HepG2 (cell line): ENCODE data around the gene SLC18A2. TPM values are rescaled to one million over a fixed set of nuclear protein-coding genes. Genes with fewer than 3 reads are reported as not detected.

Source experiments
- ATAC-seq: fragments of 200-7000 bp; cut with Tn5 transposase; 3 replicates; pipeline ENCODE4 v1.9.1; 2020; ENCODE audit warnings: mild to moderate bottlenecking, moderate library complexity
- BruUV-seq: library from RNA; stranded (reverse); fragments of 400-500 nt; replicated peaks from 2 replicates; lab custom pipeline; 2021; lab: Mats Ljungman, UMichigan
- CTCF ChIA-PET: fragments of 300-600 bp; formaldehyde crosslinking; extraction: SDS; loops from one replicate; lab custom pipeline; 2021; ENCODE audit warnings: low total read pairs, inconsistent platforms, low intra/inter-chr PET ratio; lab: Yijun Ruan, JAX
- POLR2A ChIA-PET: fragments of 350-600 bp; sonication (Branson Sonifier 250); formaldehyde crosslinking; loops from one replicate; lab custom pipeline; 2020; ENCODE audit warnings: antibody characterized with exemption, inconsistent platforms; lab: Yijun Ruan, JAX
- DNase-seq: peaks from one replicate; pipeline ENCODE4 v3.0.0-alpha.2; 2015; ENCODE audit warnings: low spot score
- FAIRE-seq: peaks from 3 replicates; lab custom pipeline; 2011; peaks lifted over from hg19 to GRCh38; lab: Jason Lieb, UNC
- H2AFZ ChIP-seq: one replicate; pipeline ENCODE4 v1.6.1; 2011; ENCODE audit warnings: low read length, inconsistent platforms
- H3K27ac ChIP-seq: fragments of 300-600 bp; 3 replicates; pipeline ENCODE4 v1.8.0; 2011; ENCODE audit warnings: mixed run types, mild to moderate bottlenecking, mixed read lengths, low read length, inconsistent platforms; ENCODE audit not compliant: insufficient read depth; ENCODE audit errors: extremely low read length
- H3K27me3 ChIP-seq, 2 experiments: fragments of 200-600 bp in 1 of 2; 2 replicates in 1 of 2; 3 replicates in 1 of 2; pipeline versions ENCODE4 v1.6.0 to v1.8.0; 2011; ENCODE audit warnings: low read length in 2 of 2, mild to moderate bottlenecking in 2 of 2, moderate library complexity in 2 of 2, inconsistent platforms in 1 of 2; ENCODE audit not compliant: insufficient read depth in 2 of 2, control insufficient read depth in 1 of 2
- H3K36me3 ChIP-seq, 2 experiments: fragments of 200-600 bp in 1 of 2; replicated peaks in 1 of 2; 2 replicates in 1 of 2; 3 replicates in 1 of 2; pipeline versions ENCODE4 v1.5.1 to v1.8.0; 2011; ENCODE audit warnings: low read length in 2 of 2, inconsistent platforms in 1 of 2; ENCODE audit not compliant: insufficient read depth in 2 of 2, control insufficient read depth in 1 of 2
- H3K4me1 ChIP-seq: 2 replicates; pipeline ENCODE4 v1.5.1; 2012; ENCODE audit warnings: low read length, inconsistent platforms; ENCODE audit not compliant: insufficient read depth
- H3K4me2 ChIP-seq: 2 replicates; pipeline ENCODE4 v1.6.0; 2011; ENCODE audit warnings: low read depth, low read length, inconsistent platforms
- H3K4me3 ChIP-seq, 3 experiments: fragments of 200-600 bp in 1 of 3; sonication (generic), shearing (Covaris generic) in 1 of 3; replicated peaks in 1 of 3; 2 replicates each; pipeline ENCODE4 v1.5.1; 2011 to 2016; ENCODE audit warnings: low read length in 3 of 3, inconsistent platforms in 2 of 3, low read depth in 2 of 3, mild to moderate bottlenecking in 2 of 3, control low read depth in 1 of 3, mixed read lengths in 1 of 3; ENCODE audit not compliant: insufficient read depth in 1 of 3
- H3K79me2 ChIP-seq: one replicate; pipeline ENCODE4 v1.6.1; 2011; ENCODE audit warnings: low read length, inconsistent platforms; ENCODE audit not compliant: insufficient read depth
- H3K9ac ChIP-seq: 2 replicates; pipeline ENCODE4 v1.6.0; 2011; ENCODE audit warnings: mild to moderate bottlenecking, low read depth, low read length, inconsistent platforms; ENCODE audit not compliant: insufficient read depth
- H3K9me3 ChIP-seq: 2 replicates; pipeline ENCODE4 v1.5.1; 2012; ENCODE audit warnings: mild to moderate bottlenecking, low read length
- H4K20me1 ChIP-seq: 2 replicates; pipeline ENCODE4 v1.6.0; 2011; ENCODE audit warnings: inconsistent platforms, mild to moderate bottlenecking, low read length, moderate library complexity; ENCODE audit not compliant: insufficient read depth
- ATF3 ChIP-seq: sonication (generic); formaldehyde crosslinking; IDR thresholded peaks from 2 replicates; pipeline ENCODE4 v1.4.0; 2020; ENCODE audit warnings: missing genetic modification reagents
- DRAP1 ChIP-seq: IDR thresholded peaks from 2 replicates; pipeline ENCODE4 v1.6.1; 2016; ENCODE audit warnings: missing genetic modification reagents, missing compliant biosample characterization
- GPN1 ChIP-seq: sonication (generic); formaldehyde crosslinking; IDR thresholded peaks from 2 replicates; pipeline ENCODE4 v1.5.1; 2020; ENCODE audit warnings: missing genetic modification reagents, borderline replicate concordance
- HINFP ChIP-seq: sonication (generic); formaldehyde crosslinking; IDR thresholded peaks from 2 replicates; pipeline ENCODE4 v1.4.0; 2020; ENCODE audit warnings: low read depth, mild to moderate bottlenecking, missing genetic modification reagents
- IRF1 ChIP-seq: sonication (generic); formaldehyde crosslinking; IDR thresholded peaks from 2 replicates; pipeline ENCODE4 v1.4.0; 2020; ENCODE audit warnings: low read depth, mild to moderate bottlenecking, missing genetic modification reagents
- ISL2 ChIP-seq: sonication (generic); formaldehyde crosslinking; IDR thresholded peaks from 2 replicates; pipeline ENCODE4 v1.5.0; 2020; ENCODE audit warnings: missing genetic modification reagents
- KLF11 ChIP-seq: IDR thresholded peaks from 2 replicates; pipeline ENCODE4 v1.6.1; 2016; ENCODE audit warnings: missing compliant biosample characterization
- MXI1 ChIP-seq: IDR thresholded peaks from 3 replicates; pipeline ENCODE4 v1.6.1; 2012; ENCODE audit warnings: low read depth, low read length, inconsistent platforms, borderline replicate concordance
- POLR2A ChIP-seq, 2 experiments: IDR thresholded peaks; 2 replicates each; pipeline ENCODE4 v1.6.1; 2011; ENCODE audit warnings: low read depth in 2 of 2, low read length in 2 of 2, mild to moderate bottlenecking in 1 of 2, moderate library complexity in 1 of 2; ENCODE audit not compliant: insufficient read depth in 1 of 2
- RAD51 ChIP-seq: fragments of 450-650 bp; IDR thresholded peaks from 2 replicates; pipeline ENCODE4 v1.6.1; 2016; ENCODE audit warnings: borderline replicate concordance
- SYNCRIP ChIP-seq: fragments of 200-400 bp; formaldehyde crosslinking; IDR thresholded peaks from 2 replicates; pipeline ENCODE4 v1.6.1; 2018; ENCODE audit warnings: mild to moderate bottlenecking, low read depth, low read length; ENCODE audit not compliant: insufficient read depth
- ZFP36L2 ChIP-seq: sonication (generic); formaldehyde crosslinking; IDR thresholded peaks from 2 replicates; pipeline ENCODE4 v1.4.0; 2020; ENCODE audit warnings: missing genetic modification reagents
- ZNF292 ChIP-seq: sonication (generic); formaldehyde crosslinking; IDR thresholded peaks from 2 replicates; pipeline ENCODE4 v1.8.1; 2022; ENCODE audit warnings: mild to moderate bottlenecking, low read depth, missing genetic modification reagents, borderline replicate concordance
- ZNF34 ChIP-seq: sonication (generic); formaldehyde crosslinking; IDR thresholded peaks from 2 replicates; pipeline ENCODE4 v1.4.0; 2020; ENCODE audit warnings: mild to moderate bottlenecking, missing genetic modification reagents, borderline replicate concordance
- ZNF552 ChIP-seq: sonication (generic); formaldehyde crosslinking; IDR thresholded peaks from 2 replicates; pipeline ENCODE4 v1.9.0; 2022; ENCODE audit warnings: missing genetic modification reagents, mild to moderate bottlenecking, borderline replicate concordance
- WGBS: methylation state at CpG from one replicate; pipeline ENCODE4 v1.1.6; 2017; ENCODE audit warnings: low lambda C conversion rate; 5-methylcytosine and 5-hydroxymethylcytosine counted together
- in situ Hi-C: cut with HindIII; loops from 2 replicates; pipeline ENCODE4 v1.10.0; 2017; ENCODE audit warnings: low pct_unique_long_range_greater_than_20kb; ENCODE audit not compliant: extremely low pct_ligation_motif_present
- intact Hi-C: fragments of 100-400 bp; cut with micrococcal nuclease; formaldehyde crosslinking; loops from one replicate; pipeline ENCODE4 v1.10.0; 2022; ENCODE audit not compliant: unreplicated experiment
- polyA plus RNA-seq, 8 experiments: library from polyadenylated mRNA; depleted of rRNA in 3 of 8; stranded (reverse) in 7 of 8; unstranded in 1 of 8; fragments of >200 nt; fragmentation: Illumina TruSeq in 4 of 8; extraction: Trizol in 4 of 8; gene quantifications; 2 replicates each; pipeline versions ENCODE4 v1.2.1 to v1.2.3, GENCODE V29; 2011 to 2016; ENCODE audit warnings: low read depth in 4 of 8, missing spikeins in 1 of 8, mixed read lengths in 1 of 8; ENCODE audit not compliant: insufficient read depth in 1 of 8
- total RNA-seq, 5 experiments: library from RNA; depleted of rRNA; stranded (reverse); fragments of >200 nt; fragmentation: Illumina TruSeq; extraction: Trizol; gene quantifications; 2 replicates each; pipeline ENCODE4 v1.2.3, GENCODE V29; 2016; ENCODE audit warnings: low read depth in 1 of 5

Gene SLC18A2
- total and polyA plus RNA-seq, 2 of the 13 experiments (the other 11 are each of a cell fraction or from before 2014, with no cell fraction given) = not detected

GRCh38 chr10:117322260-117322659 lies 81.3 kb downstream of the SLC18A2 start:
- H3K9me3 ChIP-seq = no peaks in the 10 kb centered on the region
- CTCF ChIA-PET = no interaction called here
- H3K27ac ChIP-seq = no peak overlapping the region
- H3K27me3 ChIP-seq = no peaks in the 10 kb centered on the region
- DNase-seq (no peak), FAIRE-seq (no peak), ATAC-seq (no peak)
- no peaks in the 10 kb centered on the region for H3K4me1 ChIP-seq
- peaks cover 2 to 25% of the 10 kb centered on the region in 2 experiments; a peak in 4 of 5 replicates for H3K36me3 ChIP-seq
- TF ChIP-seq ZNF292 (CRISPR knock-in tag) (no peak), ZNF34 (CRISPR knock-in tag) (no peak), GPN1 (CRISPR knock-in tag) (no peak), POLR2A (IDR thresholded peaks at IDR 0.05; ENCODE audit: insufficient read depth in 1 of 2, low read depth in 2 of 2, low read length in 2 of 2) (no peak), DRAP1 (no peak), KLF11 (CRISPR knock-in tag) (no peak), HINFP (CRISPR knock-in tag) (no peak), SYNCRIP (no peak), ZFP36L2 (CRISPR knock-in tag) (no peak), ISL2 (CRISPR knock-in tag) (no peak), MXI1 (no peak), RAD51 (no peak), IRF1 (CRISPR knock-in tag) (no peak), ZNF552 (no peak), ATF3 (CRISPR knock-in tag) (no peak)
- no peak overlapping the region for H3K4me3 ChIP-seq
- H3K4me2 ChIP-seq = no peak overlapping the region
- POLR2A ChIA-PET = no interaction called here
- H2AFZ ChIP-seq = no peak overlapping the region
- no TSS peak for BruUV-seq
- in situ Hi-C loops = no loop called here
- intact Hi-C loops = no loop called here
- peaks cover 30% of the 10 kb centered on the region for H3K79me2 ChIP-seq
- no peak overlapping the region for H3K9ac ChIP-seq
- H4K20me1 ChIP-seq = peaks cover 17% of the 10 kb centered on the region
- WGBS = 86% methylated on average over 4 of the region's 4 CpGs
